PC-9 (cell line): ENCODE results near the gene SLC9A9. TPM values are rescaled to one million over a fixed set of nuclear protein-coding genes. Genes with fewer than 3 reads are reported as not detected.

Source experiments
- BruUV-seq: library from RNA; stranded (reverse); fragments of 400-500 nt; replicated peaks from 2 replicates; lab custom pipeline; 2021; lab: Mats Ljungman, UMichigan
- CTCF ChIA-PET: fragments of 300-600 bp; sonication (Branson Sonifier 250); formaldehyde crosslinking; loops from one replicate; lab custom pipeline; 2022; ENCODE audit warnings: antibody characterized with exemption; lab: Charles Lee
- POLR2A ChIA-PET: fragments of 300-600 bp; sonication (Branson Sonifier 250); formaldehyde crosslinking; loops from one replicate; lab custom pipeline; 2022; ENCODE audit warnings: antibody characterized with exemption; ENCODE audit not compliant: unreplicated experiment; lab: Charles Lee
- DNase-seq, 2 experiments: peaks; one replicate each; pipeline versions ENCODE4 v3.0.0 to v3.0.0-alpha.2; 2015 to 2022; ENCODE audit warnings: mixed read lengths in 1 of 2
- H2AFZ ChIP-seq: fragments of 200-600 bp; sonication (generic); 2 replicates; pipeline ENCODE4 v1.8.1; 2017; ENCODE audit warnings: antibody characterized with exemption
- H3F3A ChIP-seq: fragments of 200-600 bp; sonication (generic); 2 replicates; pipeline ENCODE4 v1.8.1; 2017; ENCODE audit warnings: antibody characterized with exemption, mild to moderate bottlenecking, low read depth; ENCODE audit not compliant: insufficient read depth
- H3K27ac ChIP-seq: fragments of 200-600 bp; sonication (generic); 2 replicates; pipeline ENCODE4 v1.6.1; 2016; ENCODE audit warnings: mixed run types
- H3K27me3 ChIP-seq: fragments of 200-600 bp; sonication (generic); 2 replicates; pipeline ENCODE4 v1.6.1; 2016; ENCODE audit warnings: low read depth, mixed run types; ENCODE audit not compliant: insufficient read depth
- H3K36me3 ChIP-seq: fragments of 200-600 bp; sonication (generic); 2 replicates; pipeline ENCODE4 v1.6.1; 2016; ENCODE audit warnings: low read depth, mixed run types
- H3K4me1 ChIP-seq: fragments of 200-600 bp; sonication (generic); replicated peaks from 2 replicates; pipeline ENCODE4 v1.6.1; 2016; ENCODE audit warnings: mixed run types; ENCODE audit not compliant: insufficient read depth
- H3K4me2 ChIP-seq: fragments of 200-600 bp; sonication (generic); 2 replicates; pipeline ENCODE4 v1.6.1; 2017; ENCODE audit warnings: mixed run types
- H3K4me3 ChIP-seq: fragments of 200-600 bp; sonication (generic); 2 replicates; pipeline ENCODE4 v1.6.1; 2016; ENCODE audit warnings: mixed run types
- H3K79me2 ChIP-seq: fragments of 200-600 bp; sonication (generic); 2 replicates; pipeline ENCODE4 v1.6.1; 2017; ENCODE audit warnings: low read depth, mixed run types
- H3K9me2 ChIP-seq: fragments of 200-600 bp; sonication (generic); 2 replicates; pipeline ENCODE4 v1.8.1; 2017; ENCODE audit warnings: mild to moderate bottlenecking; ENCODE audit not compliant: insufficient read depth
- H3K9me3 ChIP-seq: fragments of 200-600 bp; sonication (generic); 2 replicates; pipeline ENCODE4 v1.8.1; 2016; ENCODE audit warnings: low read depth; ENCODE audit not compliant: insufficient read depth
- H4K20me1 ChIP-seq: fragments of 200-600 bp; sonication (generic); 2 replicates; pipeline ENCODE4 v1.8.1; 2017; ENCODE audit not compliant: insufficient read depth
- EZH2 ChIP-seq: fragments of 200-600 bp; sonication (generic); IDR thresholded peaks from 2 replicates; pipeline ENCODE4 v1.8.0; 2017; ENCODE audit warnings: antibody characterized with exemption, low read depth
- intact Hi-C: fragments of 100-400 bp; cut with micrococcal nuclease; formaldehyde crosslinking; loops from one replicate; pipeline ENCODE4 v1.10.0; 2022; ENCODE audit not compliant: unreplicated experiment
- total RNA-seq: library from RNA; stranded (reverse); gene quantifications from 2 replicates; pipeline ENCODE4 v1.2.3, GENCODE V29; 2021
- TF ChIP-seq, protein P1 (sequence below): fragments of 200-600 bp; sonication (generic); conservative IDR thresholded peaks from 2 replicates; pipeline ENCODE4 v1.6.1; 2017; ENCODE audit warnings: mixed run types, antibody characterized with exemption, mild to moderate bottlenecking, moderate library complexity

Gene SLC9A9
- total RNA-seq, 1 experiment from 2014 or later = 1.7 TPM

DNA sequence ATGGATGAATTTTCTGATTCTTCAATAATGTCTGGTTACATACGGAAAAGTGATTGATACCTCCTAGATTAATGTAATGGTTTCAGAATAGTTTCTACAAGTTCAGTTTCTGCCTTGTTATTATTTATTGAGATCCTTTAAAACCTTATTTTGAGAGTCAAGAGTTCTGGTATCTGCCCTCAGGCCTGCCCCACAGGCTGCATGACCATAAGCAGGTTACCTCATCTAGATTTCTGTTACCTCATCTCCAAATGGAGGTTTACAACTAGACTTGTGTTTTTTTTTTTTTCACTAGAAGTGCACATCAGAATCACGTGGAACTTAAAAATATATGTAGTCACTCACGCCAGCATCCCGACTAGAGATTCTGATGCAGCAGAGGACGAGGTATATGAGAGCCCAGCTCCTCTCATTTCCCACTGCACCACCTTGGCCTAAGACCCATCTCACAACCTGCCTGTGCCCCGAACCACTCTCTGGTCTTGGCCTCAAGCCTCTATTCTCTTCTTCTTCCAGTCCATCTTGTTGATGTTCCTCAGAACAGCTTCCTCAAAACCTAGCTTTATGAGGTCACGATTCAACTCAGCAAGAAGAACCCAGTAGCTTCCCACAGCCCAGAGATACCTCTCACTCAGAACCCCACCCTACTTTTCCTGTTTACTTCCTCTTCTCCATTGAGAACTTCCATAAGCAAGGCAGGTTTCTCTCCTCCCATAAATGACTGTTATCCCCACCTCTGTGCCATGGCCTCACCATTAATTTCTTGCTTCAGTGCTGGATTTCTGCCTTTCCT, 375.3 kb downstream of the SLC9A9 start:
- no TSS peak for BruUV-seq

DNA sequence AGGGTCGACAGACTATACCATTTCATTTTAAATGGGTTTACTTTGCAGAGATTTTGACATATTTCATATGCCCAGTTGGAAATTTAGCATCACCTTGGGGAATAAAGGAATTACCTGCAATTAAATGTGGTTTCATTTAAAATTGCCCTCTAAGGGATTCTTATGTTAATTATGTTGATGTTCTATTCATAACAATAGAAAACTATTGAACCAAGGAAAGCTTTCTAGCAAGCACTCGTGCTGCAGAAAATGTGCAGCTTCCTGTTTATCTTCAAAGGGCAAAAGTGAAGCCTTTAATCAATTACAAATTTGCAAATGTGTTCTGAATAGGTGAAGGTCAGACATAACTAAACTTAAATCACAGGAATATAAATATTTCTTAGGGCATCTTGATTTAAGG, 376.6 kb downstream of the SLC9A9 start:
- CTCF ChIA-PET = interaction anchor here (0.5 kb wide), 1 partner anchor 147 kb away, joined by 7 read pairs; no protein-coding TSS in a partner anchor
- no peak overlapping the region for H3K4me3 ChIP-seq
- H3F3A ChIP-seq = no peaks in the 10 kb centered on the region
- POLR2A ChIA-PET = interaction anchor here (0.6 kb wide), 1 partner anchor 42 kb away, joined by 3 read pairs; no protein-coding TSS in a partner anchor
- no peaks in the 10 kb centered on the region for H3K36me3 ChIP-seq
- no peak for DNase-seq
- intact Hi-C loops = no loop called here
- BruUV-seq = no TSS peak
- no peak overlapping the region for H3K27ac ChIP-seq
- no peaks in the 10 kb centered on the region for H3K9me3 ChIP-seq
- no peaks in the 10 kb centered on the region for H3K9me2 ChIP-seq
- no peaks in the 10 kb centered on the region for H3K4me1 ChIP-seq
- H2AFZ ChIP-seq = no peak overlapping the region
- TF ChIP-seq, protein P1, sequence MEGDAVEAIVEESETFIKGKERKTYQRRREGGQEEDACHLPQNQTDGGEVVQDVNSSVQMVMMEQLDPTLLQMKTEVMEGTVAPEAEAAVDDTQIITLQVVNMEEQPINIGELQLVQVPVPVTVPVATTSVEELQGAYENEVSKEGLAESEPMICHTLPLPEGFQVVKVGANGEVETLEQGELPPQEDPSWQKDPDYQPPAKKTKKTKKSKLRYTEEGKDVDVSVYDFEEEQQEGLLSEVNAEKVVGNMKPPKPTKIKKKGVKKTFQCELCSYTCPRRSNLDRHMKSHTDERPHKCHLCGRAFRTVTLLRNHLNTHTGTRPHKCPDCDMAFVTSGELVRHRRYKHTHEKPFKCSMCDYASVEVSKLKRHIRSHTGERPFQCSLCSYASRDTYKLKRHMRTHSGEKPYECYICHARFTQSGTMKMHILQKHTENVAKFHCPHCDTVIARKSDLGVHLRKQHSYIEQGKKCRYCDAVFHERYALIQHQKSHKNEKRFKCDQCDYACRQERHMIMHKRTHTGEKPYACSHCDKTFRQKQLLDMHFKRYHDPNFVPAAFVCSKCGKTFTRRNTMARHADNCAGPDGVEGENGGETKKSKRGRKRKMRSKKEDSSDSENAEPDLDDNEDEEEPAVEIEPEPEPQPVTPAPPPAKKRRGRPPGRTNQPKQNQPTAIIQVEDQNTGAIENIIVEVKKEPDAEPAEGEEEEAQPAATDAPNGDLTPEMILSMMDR = no peak
- no peaks in the 10 kb centered on the region for H3K79me2 ChIP-seq
- no peaks in the 10 kb centered on the region for H4K20me1 ChIP-seq
- no peaks in the 10 kb centered on the region for H3K27me3 ChIP-seq
- H3K4me2 ChIP-seq = no peak overlapping the region

More for the DNA sequence above, 375.3 kb downstream of the SLC9A9 start:
- no peaks in the 10 kb centered on the region for H3K9me3 ChIP-seq
- H2AFZ ChIP-seq = no peak overlapping the region
- no peaks in the 10 kb centered on the region for H3F3A ChIP-seq
- TF ChIP-seq EZH2 = no peak
- TF ChIP-seq, protein P1 = no peak
- intact Hi-C loops = no loop called here
- POLR2A ChIA-PET = no interaction called here
- no peak overlapping the region for H3K4me3 ChIP-seq
- H3K27ac ChIP-seq = no peak overlapping the region
- H3K27me3 ChIP-seq = no peaks in the 10 kb centered on the region
- H3K4me2 ChIP-seq = no peak overlapping the region
- H3K4me1 ChIP-seq = no peaks in the 10 kb centered on the region
- H3K36me3 ChIP-seq = no peaks in the 10 kb centered on the region
- no peaks in the 10 kb centered on the region for H3K9me2 ChIP-seq
- H3K79me2 ChIP-seq = no peaks in the 10 kb centered on the region
- no peaks in the 10 kb centered on the region for H4K20me1 ChIP-seq
- CTCF ChIA-PET = no interaction called here
- DNase-seq = no peak

GRCh38 chr3:143469159-143469558, 379.1 kb downstream of the SLC9A9 start:
- Histone ChIP-seq H3F3A (no peaks in the 10 kb centered on the region), H3K27ac (no peak overlapping the region), H4K20me1 (no peaks in the 10 kb centered on the region), H3K27me3 (no peaks in the 10 kb centered on the region), H3K4me2 (no peak overlapping the region), H3K9me2 (no peaks in the 10 kb centered on the region), H3K4me3 (no peak overlapping the region), H3K4me1 (no peaks in the 10 kb centered on the region), H3K36me3 (no peaks in the 10 kb centered on the region), H3K79me2 (no peaks in the 10 kb centered on the region), H3K9me3 (no peaks in the 10 kb centered on the region), H2AFZ (0 out of 2 replicates have a peak overlapping the region, but pooled peaks have one; percentile 52)
- CTCF ChIA-PET = no interaction called here
- POLR2A ChIA-PET = no interaction called here
- intact Hi-C loops = no loop called here
- TF ChIP-seq, protein P1 = no peak
- no peak for TF ChIP-seq EZH2
- DNase-seq = no peak
- no TSS peak for BruUV-seq
